Mesangial cell (primary cell): ENCODE results near the gene CHIC2. TPM values are rescaled to one million over a fixed set of nuclear protein-coding genes. Genes with fewer than 3 reads are reported as not detected.

ENCODE experiments used
- total RNA-seq: library from RNA; depleted of rRNA; stranded (reverse); fragments of >200 nt; gene quantifications from 2 replicates; pipeline ENCODE4 v1.2.3, GENCODE V29; 2015

CHIC2 gene
- 19.0 and 19.4 TPM in 2 replicates for total RNA-seq

GRCh38 chr4:54064317-54065111 lies at the start of gene CHIC2:
TSS of gene CHIC2 (minus strand) at chr4:54064605. CDS start at chr4:54064300, 305 bp downstream.

GRCh38 chr4:54099748-54100574 lies 35.6 kb upstream of the CHIC2 start, which contains the start of gene GSX2:
TSS of gene GSX2 (plus strand) at chr4:54100163. CDS start at chr4:54100345, 182 bp downstream.

Other genes starting within 250 kb of the CHIC2 start
- not detected in 2 replicates for gene GSX2, start 35.6 kb upstream of the CHIC2 start, total RNA-seq
- 0.49 and 2.9 TPM in 2 replicates for gene PDGFRA, start 164.7 kb upstream of the CHIC2 start, total RNA-seq